ENCODE measurements around the gene NT5DC4. TPM values are rescaled to one million over a fixed set of nuclear protein-coding genes. Genes with fewer than 3 reads are reported as not detected.

NT5DC4 gene
- total and polyA plus RNA-seq, 2 of the 8 experiments (the other 6 are each of a cell fraction or from before 2014, with no cell fraction given), result not detected

- TF ChIP-seq ATF2 (IDR thresholded peaks at IDR 0.05; ENCODE audit: low read length), result no peak
Measured at GRCh38 chr2:112692495-112692911, 28.3 kb upstream of the NT5DC4 start (continued).

Data from H1 (cell line).